Uterus (tissue), 4 donors: ENCODE measurements around the gene TRIM10. TPM values are rescaled to one million over a fixed set of nuclear protein-coding genes. Genes with fewer than 3 reads are reported as not detected.

Source experiments
- DNase-seq, 2 donors: peaks; one replicate each; pipeline ENCODE4 v3.0.0-alpha.2; 2019 to 2020
- H3K27ac ChIP-seq, 2 donors: fragments of 200-600 bp; sonication (generic); 1 replicate in 1 of 2; 2 replicates in 1 of 2; pipeline ENCODE4 v1.5.1; 2016 to 2018
- H3K27me3 ChIP-seq, 2 donors: fragments of 200-600 bp; sonication (generic); one replicate each; pipeline ENCODE4 v1.5.1; 2018 to 2019; ENCODE audit warnings: control low read depth in 1 of 2
- H3K36me3 ChIP-seq, 2 donors: fragments of 200-600 bp; sonication (generic); one replicate each; pipeline ENCODE4 v1.5.1; 2019; ENCODE audit warnings: control low read depth in 1 of 2
- H3K4me1 ChIP-seq, 2 donors: fragments of 200-600 bp; sonication (generic); one replicate each; pipeline ENCODE4 v1.5.1; 2018 to 2019; ENCODE audit warnings: control low read depth in 1 of 2
- H3K4me3 ChIP-seq, 2 donors: fragments of 200-600 bp; sonication (generic); 1 replicate in 1 of 2; 2 replicates in 1 of 2; pipeline ENCODE4 v1.5.1; 2018 to 2019; ENCODE audit warnings: mild to moderate bottlenecking in 1 of 2
- H3K9me3 ChIP-seq, 2 donors: fragments of 200-600 bp; sonication (generic); one replicate each; pipeline ENCODE4 v1.5.1; 2019; ENCODE audit warnings: control low read depth in 1 of 2
- POLR2A ChIP-seq, 2 donors: fragments of 450-650 bp; IDR thresholded peaks; one replicate each; pipeline ENCODE4 v1.6.1; 2016; ENCODE audit warnings: antibody characterized with exemption in 2 of 2, mild to moderate bottlenecking in 1 of 2, moderate library complexity in 1 of 2
- intact Hi-C: fragments of 100-400 bp; cut with DNase I; formaldehyde crosslinking; loops from one replicate; pipeline ENCODE4 v1.15.1; 2023; ENCODE audit warnings: low total_unique reads
- total RNA-seq, 4 donors: library from RNA; depleted of rRNA in 3 of 4; stranded (reverse); fragments of >200 nt in 3 of 4; gene quantifications; one replicate each; pipeline versions ENCODE4 v1.1.0 to v1.2.4, GENCODE V29; 2014 to 2023
- TF ChIP-seq, protein P1 (sequence below), 4 experiments: fragments of 200-600 bp in 2 of 4; fragments of 450-650 bp in 2 of 4; sonication (generic) in 2 of 4; IDR thresholded peaks; one replicate each; pipeline ENCODE4 v1.5.1; 2016 to 2019; ENCODE audit warnings: antibody characterized with exemption in 4 of 4, mild to moderate bottlenecking in 2 of 4, moderate library complexity in 1 of 4
- donor health status: DM: yes; HTN: yes; CAD: no.

TRIM10 gene
- total RNA-seq, 4 donors from 2014 or later = 0.69 TPM; not detected in 3

GRCh38 chr6:30204116-30204515 lies 43.1 kb upstream of the TRIM10 start:
- no peak for DNase-seq
- Histone ChIP-seq H3K27me3 (no peaks in the 10 kb centered on the region), H3K36me3 (no peaks in the 10 kb centered on the region), H3K9me3 (no peaks in the 10 kb centered on the region), H3K4me3 (no peak overlapping the region), H3K27ac (no peak overlapping the region), H3K4me1 (peaks cover 0 to 5% of the 10 kb centered on the region in 2 donors)
- no peak for TF ChIP-seq POLR2A (IDR thresholded peaks at IDR 0.05)
- TF ChIP-seq, protein P1, sequence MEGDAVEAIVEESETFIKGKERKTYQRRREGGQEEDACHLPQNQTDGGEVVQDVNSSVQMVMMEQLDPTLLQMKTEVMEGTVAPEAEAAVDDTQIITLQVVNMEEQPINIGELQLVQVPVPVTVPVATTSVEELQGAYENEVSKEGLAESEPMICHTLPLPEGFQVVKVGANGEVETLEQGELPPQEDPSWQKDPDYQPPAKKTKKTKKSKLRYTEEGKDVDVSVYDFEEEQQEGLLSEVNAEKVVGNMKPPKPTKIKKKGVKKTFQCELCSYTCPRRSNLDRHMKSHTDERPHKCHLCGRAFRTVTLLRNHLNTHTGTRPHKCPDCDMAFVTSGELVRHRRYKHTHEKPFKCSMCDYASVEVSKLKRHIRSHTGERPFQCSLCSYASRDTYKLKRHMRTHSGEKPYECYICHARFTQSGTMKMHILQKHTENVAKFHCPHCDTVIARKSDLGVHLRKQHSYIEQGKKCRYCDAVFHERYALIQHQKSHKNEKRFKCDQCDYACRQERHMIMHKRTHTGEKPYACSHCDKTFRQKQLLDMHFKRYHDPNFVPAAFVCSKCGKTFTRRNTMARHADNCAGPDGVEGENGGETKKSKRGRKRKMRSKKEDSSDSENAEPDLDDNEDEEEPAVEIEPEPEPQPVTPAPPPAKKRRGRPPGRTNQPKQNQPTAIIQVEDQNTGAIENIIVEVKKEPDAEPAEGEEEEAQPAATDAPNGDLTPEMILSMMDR (IDR thresholded peaks at IDR 0.05) = no peak
- intact Hi-C loops = no loop called here

DNA sequence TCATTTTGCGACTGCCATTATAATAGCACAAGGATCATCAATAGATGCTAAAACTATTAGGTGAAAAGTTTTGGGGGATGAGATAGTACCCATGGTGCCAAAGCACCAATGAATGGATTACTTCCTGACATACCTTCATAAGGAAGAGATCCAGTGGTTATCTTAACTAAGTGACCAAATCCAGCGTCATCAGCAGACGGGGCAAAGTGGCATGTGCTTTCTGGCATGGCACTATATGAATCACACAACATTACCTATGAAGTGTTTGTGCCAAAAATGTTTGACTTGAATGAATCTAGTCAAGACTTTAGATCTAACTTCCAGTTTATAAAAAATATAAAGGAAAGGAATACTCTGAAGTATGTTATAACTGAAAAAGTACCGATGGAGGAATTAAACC lies 41.4 kb upstream of the TRIM10 start:
- Histone ChIP-seq H3K27me3 (no peaks in the 10 kb centered on the region), H3K4me1 (no peaks in the 10 kb centered on the region), H3K36me3 (no peaks in the 10 kb centered on the region), H3K4me3 (no peak overlapping the region), H3K27ac (no peak overlapping the region), H3K9me3 (no peaks in the 10 kb centered on the region)
- TF ChIP-seq POLR2A (IDR thresholded peaks at IDR 0.05) = no peak
- TF ChIP-seq, protein P1 (IDR thresholded peaks at IDR 0.05) = no peak
- intact Hi-C loops = no loop called here
- no peak for DNase-seq

DNA sequence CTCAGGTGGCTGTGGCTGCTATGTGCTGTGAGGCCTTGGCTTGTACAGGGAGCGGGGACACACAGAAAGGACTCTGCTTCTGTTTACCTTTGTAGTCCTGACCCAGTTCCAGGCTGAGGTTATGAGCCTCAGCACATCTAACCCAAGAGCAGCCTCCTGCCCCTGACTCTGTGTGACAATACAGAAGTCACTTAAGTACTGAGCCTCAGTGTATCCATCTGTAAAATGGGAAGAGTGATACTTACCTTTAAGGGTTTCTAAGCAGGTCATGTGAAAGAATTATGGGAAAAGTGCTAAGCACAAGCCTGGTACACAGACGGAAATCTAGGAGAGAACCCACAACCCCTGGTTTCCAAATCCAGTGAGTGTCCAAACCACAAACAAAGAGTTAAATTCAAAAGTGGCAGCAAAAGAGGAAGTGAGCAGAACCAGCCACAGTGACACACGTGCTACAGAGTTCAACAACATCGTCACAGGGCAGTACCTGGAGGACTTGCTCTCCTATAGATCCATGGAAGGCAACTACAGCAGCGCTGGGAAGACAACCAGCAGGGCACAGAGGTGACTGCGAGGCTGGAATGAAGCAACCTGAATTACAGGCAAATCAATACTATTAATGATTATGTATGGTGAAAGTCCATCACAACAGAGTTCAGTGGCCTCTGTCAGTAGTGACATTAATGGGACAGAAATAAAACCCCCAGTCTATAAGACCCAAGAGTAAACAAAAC lies 39.7 kb upstream of the TRIM10 start:
- no peak for DNase-seq
- Histone ChIP-seq H3K27ac (no peak overlapping the region), H3K4me3 (no peak overlapping the region), H3K27me3 (no peaks in the 10 kb centered on the region), H3K9me3 (no peaks in the 10 kb centered on the region), H3K36me3 (no peaks in the 10 kb centered on the region), H3K4me1 (no peaks in the 10 kb centered on the region)
- TF ChIP-seq POLR2A (IDR thresholded peaks at IDR 0.05) = no peak
- TF ChIP-seq, protein P1 (IDR thresholded peaks at IDR 0.05) = no peak
- intact Hi-C loops = no loop called here

GRCh38 chr6:30198166-30199084 lies 37.4 kb upstream of the TRIM10 start:
- no peak for DNase-seq
- intact Hi-C loops = no loop called here
- Histone ChIP-seq H3K27me3 (no peaks in the 10 kb centered on the region), H3K27ac (no peak overlapping the region), H3K9me3 (no peaks in the 10 kb centered on the region), H3K4me3 (no peak overlapping the region), H3K4me1 (no peaks in the 10 kb centered on the region), H3K36me3 (no peaks in the 10 kb centered on the region)
- TF ChIP-seq, protein P1 (IDR thresholded peaks at IDR 0.05) = no peak
- no peak for TF ChIP-seq POLR2A (IDR thresholded peaks at IDR 0.05)

DNA sequence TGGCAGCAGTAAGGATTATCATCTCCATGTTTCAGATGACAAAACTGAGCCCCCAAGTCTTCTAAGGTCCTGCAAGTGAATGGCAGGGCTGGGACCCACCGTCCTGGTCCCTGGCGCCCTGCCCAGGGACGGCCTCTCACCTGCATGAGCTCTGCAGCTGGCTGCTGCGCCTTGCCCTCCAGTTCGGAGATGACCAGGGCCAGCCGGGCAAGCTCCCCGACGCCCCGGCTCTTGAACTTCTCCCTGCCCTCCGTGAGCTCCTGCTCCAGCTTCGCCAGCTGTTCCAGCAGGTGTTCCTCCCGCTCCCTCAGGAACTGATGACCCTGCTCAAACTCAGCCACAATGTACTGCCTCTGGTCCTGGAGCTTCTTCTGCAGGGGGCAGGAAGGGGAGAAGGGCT lies 35.4 kb upstream of the TRIM10 start:
- DNase-seq = no peak
- Histone ChIP-seq H3K27ac (no peak overlapping the region), H3K4me1 (no peaks in the 10 kb centered on the region), H3K36me3 (no peaks in the 10 kb centered on the region), H3K27me3 (no peaks in the 10 kb centered on the region), H3K4me3 (no peak overlapping the region), H3K9me3 (no peaks in the 10 kb centered on the region)
- intact Hi-C loops = no loop called here
- TF ChIP-seq POLR2A (IDR thresholded peaks at IDR 0.05) = no peak
- TF ChIP-seq, protein P1 (IDR thresholded peaks at IDR 0.05) = no peak
